ENCODE data around the gene PSMA7.

Gene PSMA7

DNA sequence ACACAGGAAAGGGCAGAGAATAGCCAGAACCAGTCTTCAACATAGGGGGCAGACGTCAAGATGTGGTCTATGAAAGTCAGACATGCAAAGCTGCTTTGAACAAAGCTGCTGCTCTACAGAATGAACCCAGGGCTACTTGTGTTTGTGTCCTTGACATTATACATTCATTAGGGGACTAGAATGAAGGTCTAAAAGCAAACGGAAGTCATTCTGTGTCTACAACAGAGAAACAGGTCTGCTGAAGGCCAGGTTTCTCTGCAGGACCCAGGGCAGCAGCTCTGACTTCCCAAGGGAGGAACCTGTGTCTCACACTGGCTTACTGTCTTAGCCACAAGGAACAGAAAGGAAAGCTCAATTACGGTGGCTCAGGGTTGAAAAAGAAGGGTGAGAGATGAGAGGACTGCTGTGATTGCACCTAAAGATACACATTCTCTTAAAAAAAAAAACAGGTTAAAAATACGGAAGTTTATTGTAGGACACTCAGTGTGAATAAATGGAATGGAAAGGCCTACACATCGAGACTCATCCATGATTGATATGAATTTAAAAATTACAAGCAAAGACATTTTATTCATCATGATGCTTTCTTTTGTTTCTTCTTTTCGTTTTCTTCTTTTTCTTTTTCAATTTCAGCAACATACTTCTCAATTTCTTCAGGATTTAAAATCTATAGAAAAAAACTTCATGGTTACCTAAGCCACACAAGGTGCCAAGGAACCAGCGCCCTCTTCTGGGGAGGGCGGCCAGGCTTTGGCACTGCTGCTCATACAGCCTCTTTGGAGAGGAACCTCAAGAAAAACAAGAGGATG lies 6.7 kb downstream of the PSMA7 start:
- DNase-seq (peak; percentile 65), ATAC-seq (no peak)

DNA sequence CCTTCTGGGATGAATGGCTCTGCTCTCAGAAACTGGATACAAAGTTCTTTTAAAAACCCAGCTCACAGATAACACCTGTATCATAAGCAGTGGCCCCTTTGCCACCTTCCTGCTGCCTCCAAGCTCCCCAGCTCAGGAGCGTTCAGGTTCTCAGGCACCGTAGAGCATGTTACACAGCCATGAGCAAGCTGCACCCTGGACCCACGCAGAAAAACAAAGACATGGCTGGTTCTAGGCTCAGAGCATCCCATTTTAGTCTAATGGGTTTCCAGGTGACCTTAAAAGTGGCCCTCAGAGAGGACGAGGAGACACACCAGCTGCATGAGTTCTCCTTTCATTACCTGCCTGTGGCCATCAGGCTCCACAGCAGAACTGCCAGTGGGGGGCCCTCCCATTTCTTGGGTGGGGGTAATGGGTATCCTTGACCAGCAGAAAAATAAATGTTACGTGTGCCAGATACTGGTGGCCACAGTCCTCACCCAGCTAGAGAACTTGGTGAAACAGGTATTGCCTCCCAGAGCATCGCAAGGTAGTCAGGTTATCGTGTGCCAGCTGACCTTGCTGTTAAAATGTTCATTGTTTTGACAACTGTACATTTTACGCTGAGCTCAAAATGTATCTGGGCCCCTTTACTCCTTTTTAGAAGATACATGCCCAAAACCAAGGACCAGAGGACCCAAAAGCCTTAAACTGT lies 7.5 kb downstream of the PSMA7 start:
- ATAC-seq = no peak

DNA sequence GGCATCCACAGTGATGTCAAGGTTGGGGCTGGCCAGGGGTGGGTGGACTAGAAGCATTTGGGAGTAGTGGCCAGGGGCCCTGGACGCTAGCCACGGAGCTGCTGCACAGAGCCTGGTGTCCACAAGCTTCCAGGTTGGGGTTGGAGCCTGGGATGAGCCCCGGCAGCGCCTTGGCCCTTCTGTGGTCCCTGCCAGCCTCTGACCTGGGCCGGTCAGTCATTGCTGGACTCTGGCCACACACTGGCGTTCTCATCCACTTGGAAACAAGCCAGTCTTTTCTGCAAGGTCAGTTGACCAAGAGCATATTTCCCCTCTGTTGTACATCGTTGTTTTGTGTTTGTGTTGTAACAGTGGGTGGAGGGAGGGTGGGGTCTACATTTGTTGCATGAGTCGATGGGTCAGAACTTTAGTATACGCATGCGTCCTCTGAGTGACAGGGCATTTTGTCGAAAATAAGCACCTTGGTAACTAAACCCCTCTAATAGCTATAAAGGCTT lies 8.4 kb downstream of the PSMA7 start:
- no peak for ATAC-seq
- DNase-seq = no peak

More for the DNA sequence above, 7.5 kb downstream of the PSMA7 start:
- DNase-seq = no peak

DNA sequence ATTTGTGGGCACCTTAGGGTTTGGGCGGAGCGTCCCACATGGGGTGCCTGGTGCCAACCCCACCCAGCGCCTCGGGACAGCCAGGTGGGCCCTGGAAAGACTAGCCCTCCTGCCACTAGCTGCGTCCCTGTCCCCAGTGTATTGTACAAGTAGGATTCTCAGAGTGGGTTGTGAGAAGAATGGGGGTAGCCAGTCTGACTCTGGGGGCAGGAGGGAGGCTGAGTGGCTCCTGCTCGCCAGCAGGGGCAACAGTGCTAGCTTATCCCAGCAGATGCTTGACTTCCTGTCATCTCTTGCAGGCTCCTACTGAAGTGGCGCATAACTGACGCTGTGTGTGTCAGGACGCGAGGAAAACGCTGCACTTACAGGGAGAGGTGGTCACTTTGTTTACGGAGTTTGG lies 9.3 kb downstream of the PSMA7 start:
- DNase-seq = no peak
- peak; percentile 19 for ATAC-seq

DNA sequence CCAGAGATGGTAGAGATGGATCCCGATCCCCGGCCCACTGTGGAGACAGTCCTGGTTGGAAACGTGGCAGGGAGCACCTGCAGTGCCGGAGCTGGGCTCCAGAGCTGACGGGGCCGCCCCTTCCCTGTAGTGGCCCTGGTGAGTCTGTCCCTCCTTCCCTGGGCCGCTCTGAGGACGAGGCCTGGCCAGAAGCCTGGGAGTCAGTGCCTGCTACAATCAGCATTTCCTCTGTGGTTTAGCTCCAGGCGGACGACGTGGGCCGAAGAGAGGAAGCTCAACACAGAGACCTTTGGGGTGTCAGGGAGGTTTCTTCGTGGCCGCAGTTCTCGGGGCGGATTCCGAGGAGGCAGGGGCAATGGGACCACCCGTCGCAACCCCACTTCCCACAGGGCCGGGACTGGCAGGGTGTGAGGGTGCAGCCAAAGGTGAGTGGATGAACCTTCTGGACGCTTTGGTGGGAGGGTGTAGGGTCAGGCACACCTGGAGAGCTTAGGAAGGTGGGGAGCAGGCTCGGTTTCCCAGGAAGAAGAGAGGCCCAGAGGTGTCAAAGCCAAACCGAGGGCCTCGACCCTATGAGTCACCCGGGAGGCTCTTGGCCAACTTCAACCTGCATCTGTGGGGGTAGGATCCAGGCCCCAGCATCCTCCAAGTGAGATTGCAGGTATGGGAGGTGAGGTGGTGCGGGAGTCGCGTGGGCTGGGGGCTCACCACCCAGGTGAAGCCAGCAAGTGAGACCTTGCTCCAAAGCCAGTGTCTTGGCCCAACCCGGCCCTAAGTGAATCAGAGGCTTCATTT lies 9.9 kb downstream of the PSMA7 start:
- ATAC-seq (no peak), DNase-seq (no peak)

DNA sequence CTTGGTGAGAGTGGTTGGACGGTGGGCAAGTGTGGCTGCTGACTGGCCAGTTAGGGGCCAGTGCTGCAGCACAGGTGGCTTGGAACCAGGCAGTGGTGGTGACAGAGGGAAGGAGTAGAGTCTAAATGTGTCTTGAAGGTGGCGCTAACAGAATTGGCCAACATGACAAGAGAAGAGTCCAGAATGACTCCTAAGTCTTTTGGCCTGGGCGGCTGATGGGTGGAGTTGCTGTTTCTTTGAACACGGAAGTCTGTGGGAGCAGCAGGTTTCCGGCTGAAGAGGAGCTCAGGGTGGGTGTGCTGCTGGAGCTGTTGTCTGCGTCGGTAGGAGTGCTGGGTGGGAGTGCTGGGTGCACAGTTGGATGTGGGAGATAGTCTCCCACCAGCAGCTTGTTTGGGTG lies 10.8 kb downstream of the PSMA7 start:
- no peak for DNase-seq
- no peak for ATAC-seq

DNA sequence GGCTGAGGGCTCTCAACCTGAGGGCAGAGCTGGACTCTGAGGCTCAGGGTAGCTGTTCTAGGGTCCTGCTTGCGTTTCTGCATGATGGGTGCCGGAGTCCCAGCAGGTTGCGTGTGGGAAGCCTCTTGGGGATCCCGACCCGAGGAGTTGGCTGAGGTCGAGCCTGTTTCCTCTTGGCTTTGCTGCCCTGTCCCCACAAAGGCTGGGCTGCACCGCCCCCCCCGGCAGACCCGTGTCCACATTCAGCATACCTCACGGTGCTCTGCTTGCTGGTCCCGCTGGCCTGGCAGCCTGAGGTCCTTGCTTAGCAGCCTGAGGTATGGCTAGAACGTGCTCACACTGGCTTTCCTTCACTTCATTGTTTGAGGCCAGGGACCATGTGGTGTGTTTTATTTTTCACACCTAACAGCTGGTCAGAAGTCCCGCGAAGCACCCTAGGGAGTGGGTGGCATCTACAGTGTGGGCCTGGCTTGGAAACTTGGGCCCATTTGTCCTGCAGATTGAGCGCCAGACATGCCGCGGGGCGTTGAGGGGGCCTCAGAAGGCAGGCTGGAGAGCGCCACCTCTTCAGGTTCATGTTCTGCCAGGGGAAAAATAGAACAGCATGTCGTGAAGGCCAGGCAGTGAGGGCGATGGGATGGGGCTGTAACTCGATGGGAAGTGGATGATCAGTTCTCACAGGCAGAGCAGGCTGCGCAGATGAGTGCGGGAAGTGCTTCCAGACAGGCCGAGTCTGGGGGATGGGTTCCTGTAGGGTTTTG lies 11.5 kb downstream of the PSMA7 start:
- ATAC-seq (no peak), DNase-seq (no peak)

DNA sequence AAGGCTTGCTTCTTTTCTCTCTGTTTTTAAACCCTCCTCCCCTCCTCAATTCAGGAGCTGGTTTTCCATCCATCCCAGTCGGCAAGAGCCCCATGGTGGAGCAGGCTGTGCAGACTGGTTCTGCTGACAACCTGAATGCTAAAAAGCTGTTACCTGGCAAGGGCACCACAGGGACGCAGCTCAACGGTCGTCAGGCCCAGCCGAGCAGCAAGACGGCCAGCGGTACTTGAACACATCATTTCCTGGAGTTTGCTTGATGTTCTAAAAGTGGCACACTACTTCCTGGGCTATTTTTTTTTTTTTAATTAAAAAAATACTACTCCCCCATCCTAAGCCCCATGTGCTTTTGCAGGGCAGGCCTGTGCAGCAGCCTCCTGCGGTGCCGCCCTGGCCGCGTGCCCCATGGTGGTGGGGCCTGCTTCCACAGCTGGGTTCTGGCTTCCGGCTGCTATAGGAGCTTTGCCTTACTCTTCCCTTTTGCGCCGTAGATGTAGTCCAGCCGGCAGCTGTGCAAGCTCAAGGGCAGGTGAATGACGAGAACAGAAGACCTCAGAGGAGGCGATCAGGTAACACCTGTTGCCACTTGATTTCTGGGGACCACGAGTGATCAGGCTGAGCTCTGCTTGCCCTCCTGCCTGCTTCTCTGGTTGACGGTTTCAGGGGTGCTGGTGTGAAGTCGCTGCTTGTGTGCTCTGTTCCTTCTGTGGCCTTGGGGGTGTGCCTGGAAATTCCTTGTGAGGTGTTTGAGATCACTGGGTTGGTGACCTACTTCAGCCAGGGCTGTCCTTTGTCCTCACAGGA lies 13.3 kb downstream of the PSMA7 start:
- DNase-seq (no peak), ATAC-seq (no peak)

DNA sequence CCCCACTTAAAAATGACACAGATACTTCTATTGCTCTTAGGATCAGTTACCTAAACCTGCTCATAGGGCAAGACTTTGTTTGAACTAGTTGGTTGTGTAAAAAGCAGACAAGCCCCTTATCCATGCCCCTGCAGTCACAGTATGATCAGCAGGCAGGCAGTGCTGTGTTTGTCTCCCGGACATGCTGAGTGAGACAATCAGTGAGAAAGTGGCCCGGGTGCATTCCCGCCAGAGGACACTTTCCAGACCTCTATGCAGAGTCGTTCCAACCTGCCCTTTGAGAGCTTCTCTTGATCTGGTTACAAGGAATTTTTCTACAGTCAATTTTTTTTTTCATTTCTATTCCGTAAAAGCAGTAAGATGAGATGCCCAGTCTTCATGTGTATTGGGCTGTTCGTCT lies 14.7 kb downstream of the PSMA7 start:
- DNase-seq (no peak), ATAC-seq (no peak)

DNA sequence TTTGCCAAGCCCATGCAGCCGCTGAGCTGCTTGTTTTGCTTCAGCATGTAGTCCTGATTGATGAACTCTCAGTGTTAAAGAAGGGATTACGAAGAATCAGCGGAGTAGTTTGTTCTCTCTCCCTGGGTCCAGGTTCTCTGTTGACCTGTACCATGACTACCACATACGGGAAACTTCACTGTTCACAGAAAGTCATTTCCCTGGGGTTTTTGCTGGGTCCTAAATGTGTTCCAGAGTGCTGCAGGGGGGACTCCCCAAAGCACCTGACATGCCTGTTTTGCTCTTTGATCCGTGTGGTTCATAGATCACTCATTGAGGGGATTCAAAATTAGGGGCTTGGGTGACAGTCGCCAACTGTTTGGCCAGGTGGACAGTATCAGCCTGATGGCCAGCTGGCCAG lies 15.4 kb downstream of the PSMA7 start:
- no peak for ATAC-seq
- no peak for DNase-seq

DNA sequence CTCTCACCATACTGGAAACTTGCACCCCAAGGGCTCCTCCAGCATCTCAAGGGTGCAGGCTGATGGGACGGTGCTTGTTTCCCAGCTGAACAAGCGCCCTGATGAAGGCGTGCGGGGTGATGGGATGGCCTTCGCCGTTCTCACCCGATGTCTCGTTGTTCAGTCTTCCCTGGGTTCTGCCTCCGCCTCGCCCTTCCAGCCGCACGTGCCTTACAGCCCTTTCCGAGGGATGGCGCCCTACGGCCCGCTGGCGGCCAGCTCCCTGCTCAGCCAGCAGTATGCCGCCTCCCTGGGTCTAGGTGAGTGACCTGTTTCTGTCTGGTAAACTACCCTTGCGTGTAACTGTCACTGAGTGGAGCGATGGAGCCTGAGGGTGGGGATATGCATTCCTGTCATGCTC lies 17.1 kb downstream of the PSMA7 start:
- ATAC-seq (no peak), DNase-seq (no peak)

DNA sequence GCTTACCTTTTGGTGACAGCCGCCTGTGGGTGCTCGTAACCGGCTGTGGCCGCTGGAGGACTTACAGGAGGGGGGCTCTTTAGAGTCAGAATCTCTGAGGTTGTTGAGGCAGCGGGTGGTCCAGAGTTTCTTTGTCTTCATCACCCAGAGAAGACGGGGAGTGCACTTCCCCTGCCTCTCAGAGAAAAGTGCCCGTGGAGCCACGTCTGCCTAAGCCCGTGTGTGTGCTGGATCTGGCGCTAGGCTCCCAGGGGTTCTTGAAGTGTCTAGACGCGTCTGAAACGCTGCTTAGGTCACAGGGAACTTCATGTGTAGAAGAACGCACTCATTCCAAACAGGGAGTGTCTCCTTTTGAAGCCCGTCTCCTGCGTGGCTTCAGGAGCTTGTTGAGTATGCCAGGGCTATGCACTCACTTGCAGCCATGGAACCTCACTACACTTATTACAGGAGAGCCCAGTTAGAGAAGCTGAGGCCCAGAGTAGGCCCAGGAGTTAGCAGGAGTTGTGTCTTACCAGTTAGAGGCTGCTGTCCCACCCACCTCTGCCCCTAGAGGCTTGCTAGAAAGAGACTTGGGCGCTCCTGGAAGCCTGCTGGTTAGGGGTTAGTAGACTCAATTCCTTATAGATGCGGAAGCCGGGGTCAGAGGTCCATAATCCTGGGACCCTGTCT lies 19.6 kb downstream of the PSMA7 start:
- peak; percentile 17 for DNase-seq
- ATAC-seq = no peak

DNA sequence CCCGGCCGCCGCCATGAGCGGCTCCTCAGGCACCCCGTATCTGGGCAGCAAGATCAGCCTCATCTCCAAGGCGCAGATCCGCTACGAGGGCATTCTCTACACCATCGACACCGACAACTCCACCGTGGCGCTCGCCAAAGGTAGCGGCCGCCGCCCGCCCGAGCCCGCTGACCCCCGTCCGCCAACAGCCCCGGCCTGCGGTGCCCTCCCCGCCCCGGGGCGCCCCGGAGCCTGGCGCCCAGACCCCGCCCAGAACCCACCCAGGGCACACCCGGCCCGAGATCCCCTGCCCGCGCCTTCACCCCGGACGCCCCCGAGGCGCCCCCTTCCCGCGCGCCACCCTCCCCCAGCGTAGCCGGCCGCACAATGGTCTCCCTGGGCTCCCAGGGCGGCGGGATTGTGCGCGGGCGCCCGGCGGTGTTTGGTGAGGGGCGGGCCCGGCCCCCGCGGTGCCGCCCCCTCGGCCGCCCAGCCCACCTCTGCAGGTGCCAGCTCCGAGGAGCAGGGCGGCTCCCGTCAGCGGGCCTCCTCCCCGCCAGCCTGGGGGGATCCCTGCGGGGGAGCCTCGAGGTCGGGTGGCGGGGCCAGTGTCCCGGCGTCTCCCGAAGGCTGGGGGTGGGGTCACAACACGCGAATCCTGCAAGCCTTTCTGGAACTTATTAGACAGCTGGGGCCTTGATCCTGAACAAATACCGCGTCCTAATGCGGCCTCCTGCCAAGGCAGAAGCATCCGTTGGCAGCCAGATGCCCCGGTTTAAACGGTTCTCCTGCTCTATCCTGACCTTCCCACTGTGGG lies 20.3 kb downstream of the PSMA7 start:
- peak; percentile 53 for DNase-seq

DNA sequence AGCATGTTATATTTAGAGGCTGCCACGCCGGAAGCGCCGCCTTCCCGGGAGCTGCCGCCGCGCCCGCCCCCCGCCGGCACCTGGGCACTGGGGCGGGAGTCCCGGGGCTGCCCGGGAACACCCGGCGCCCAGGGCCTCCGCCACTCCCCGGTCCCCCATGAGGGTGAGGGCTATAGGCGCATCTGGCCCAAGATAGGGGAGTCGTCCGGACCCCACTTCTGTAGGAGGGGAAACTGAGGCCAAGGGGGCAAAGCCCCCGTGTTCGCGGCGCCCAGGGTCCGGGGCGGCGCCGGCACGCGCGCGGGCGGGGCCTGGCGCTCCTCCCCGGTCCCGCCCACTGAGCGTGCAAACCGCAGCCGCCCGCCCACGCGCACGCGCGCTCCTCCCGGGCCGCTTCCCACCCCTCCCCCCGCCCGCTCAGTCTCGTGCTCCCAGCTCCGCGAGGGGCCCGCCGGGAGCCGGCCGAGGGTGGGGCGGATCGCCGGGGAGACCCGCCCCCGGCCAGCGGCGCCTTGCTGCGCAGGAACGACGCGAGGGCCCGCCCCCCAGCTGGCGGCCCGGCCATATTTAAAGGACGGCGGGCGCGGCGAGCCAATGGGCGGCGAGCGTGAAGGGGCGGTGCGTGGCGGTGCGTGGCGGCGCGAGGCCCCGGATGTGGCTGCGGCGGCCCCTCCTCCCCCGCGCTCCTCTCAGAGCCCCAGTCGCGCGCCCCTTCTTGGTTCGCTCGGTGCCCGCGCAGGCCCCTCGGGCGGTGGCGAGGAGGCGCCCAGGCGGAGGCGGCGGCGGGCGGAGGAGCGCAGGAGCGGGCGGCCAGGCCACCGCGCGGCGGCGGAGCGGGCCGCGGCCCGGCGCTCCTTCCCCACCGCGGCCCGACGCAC lies 21.2 kb downstream of the PSMA7 start, which contains the start of gene LSM14B:
TSS of gene LSM14B (plus strand) at position 700 of the 878 bp plus-strand sequence. CDS start 192 bp downstream, outside the sequence.
- peak; percentile 86 for ATAC-seq

More for the DNA sequence above, 20.3 kb downstream of the PSMA7 start:
- ATAC-seq = peak; percentile 5

DNA sequence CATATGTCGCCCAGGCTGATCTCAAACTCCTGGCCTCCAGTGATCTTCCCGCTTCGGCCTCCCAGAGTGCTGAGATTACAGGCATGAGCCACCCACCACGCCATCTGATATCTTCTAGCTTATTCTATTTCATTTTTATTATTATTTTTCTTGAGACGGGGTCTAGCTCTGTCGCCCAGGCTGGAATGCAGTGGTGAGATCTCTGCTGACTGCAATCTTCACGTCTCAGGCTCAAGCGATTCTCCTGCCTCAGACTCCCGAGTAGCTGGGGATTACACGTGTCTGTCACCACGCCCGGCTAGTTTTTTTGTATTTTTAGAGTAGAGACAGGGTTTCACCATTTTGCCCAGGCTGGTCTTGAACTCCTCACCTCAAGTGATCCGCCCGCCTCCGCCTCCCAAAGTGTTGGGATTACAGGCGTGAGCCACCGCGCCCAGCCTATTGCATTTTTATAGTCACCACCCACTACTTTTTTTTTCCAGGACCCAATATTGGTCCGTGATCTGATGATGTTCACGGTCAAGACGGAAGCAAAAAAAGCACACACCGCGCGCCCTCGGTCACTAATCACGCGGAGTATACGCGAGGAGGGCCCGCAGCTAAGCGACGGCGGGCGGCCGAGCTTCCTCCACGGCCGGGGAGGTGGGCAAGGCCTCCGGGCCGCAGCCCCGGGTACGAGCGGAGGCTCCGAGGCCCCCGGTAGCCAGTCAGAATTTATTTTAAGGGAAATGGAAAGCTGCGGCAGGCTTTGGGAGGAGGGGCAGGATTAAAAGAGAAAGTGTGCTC lies 22.0 kb downstream of the PSMA7 start:
- no peak for DNase-seq
- peak; percentile 3 for ATAC-seq

More for the DNA sequence above, 21.2 kb downstream of the PSMA7 start, which contains the start of gene LSM14B:
- DNase-seq = peak; percentile 99

DNA sequence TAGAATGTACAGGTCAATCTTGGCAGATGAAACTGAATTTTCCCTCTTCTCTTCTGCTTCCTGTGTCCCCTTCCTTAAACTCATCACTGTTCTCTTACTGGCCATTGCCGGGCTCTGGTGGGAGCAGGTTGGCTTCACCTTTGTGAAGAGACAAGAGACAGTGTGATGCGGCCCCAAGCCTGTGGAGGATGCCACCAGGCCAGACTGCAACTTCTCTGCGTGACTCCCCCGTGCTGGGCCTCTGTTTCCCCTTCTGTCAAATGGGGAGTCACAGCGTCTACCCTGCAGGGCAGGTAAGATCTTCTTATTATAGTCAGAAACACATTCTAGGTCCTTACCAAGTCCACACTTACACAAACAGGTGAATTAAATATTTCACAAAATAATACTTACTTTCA lies 22.8 kb downstream of the PSMA7 start:
- ATAC-seq (no peak), DNase-seq (no peak)

DNA sequence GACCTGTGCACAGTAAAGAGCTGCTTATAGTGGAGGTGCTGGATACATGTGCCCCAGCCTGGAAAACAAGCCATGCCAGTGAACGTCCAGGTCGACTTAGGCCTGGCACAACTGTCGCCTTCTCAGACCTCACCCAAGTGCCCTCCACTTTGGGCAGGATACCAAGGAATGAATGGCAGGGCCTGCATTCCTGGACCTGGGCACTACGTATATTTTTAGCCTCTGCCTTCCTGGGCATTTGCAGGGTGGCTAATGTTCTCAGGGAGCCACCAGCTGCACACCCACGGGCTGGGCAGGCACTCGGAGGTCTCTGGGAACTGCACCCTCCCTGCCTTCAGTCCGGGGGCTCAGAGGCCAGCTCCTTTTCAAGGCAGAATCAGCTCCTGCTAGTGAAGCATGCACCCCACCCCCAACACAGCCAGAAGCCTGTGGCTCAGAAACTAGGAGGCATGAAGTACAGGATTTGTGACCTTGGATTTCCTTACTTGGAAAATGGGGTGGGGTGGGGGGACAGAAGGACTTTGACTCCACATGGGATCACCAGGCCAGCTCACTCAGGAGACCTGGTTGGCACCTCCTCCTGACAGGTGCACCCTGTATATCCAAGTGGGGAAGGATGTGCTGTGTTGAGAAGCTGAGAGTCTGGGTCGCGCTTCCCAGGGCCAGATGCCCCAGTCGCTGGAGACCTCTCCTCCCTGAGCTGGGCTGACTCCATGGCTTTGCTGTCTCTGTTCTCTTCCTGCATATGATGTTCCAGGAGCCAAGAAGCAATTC lies 23.4 kb downstream of the PSMA7 start:
- DNase-seq (no peak), ATAC-seq (no peak)
